H1 (cell line): ENCODE data around the gene RABEPK. TPM values are rescaled to one million over a fixed set of nuclear protein-coding genes. Genes with fewer than 3 reads are reported as not detected.

Experiments
- CTCF ChIA-PET: fragments of 300-600 bp; sonication (Branson Sonifier 250); formaldehyde crosslinking; loops from one replicate; lab custom pipeline; 2021; ENCODE audit not compliant: partially characterized antibody; lab: Charles Lee
- POLR2A ChIA-PET: fragments of 300-600 bp; sonication (Branson Sonifier 250); formaldehyde crosslinking; loops from one replicate; lab custom pipeline; 2021; ENCODE audit warnings: inconsistent platforms; ENCODE audit not compliant: partially characterized antibody; lab: Charles Lee
- DNase-seq, 2 experiments: peaks; one replicate each; pipeline versions ENCODE4 v3.0.0 to v3.0.0-alpha.2; 2010 to 2022; ENCODE audit warnings: low spot score in 2 of 2, low read depth in 1 of 2, mixed read lengths in 1 of 2
- FAIRE-seq: peaks from 2 replicates; lab custom pipeline; 2011; peaks lifted over from hg19 to GRCh38; lab: Jason Lieb, UNC
- H2AFZ ChIP-seq: 2 replicates; pipeline ENCODE4 v1.8.1; 2012; ENCODE audit warnings: low read length, inconsistent platforms
- H2AK5ac ChIP-seq: 2 replicates; pipeline ENCODE4 v1.6.1; 2013; ENCODE audit warnings: low read depth, low read length
- H2BK120ac ChIP-seq: replicated peaks from 2 replicates; pipeline ENCODE3; 2013; ENCODE audit warnings: low read depth, low read length, inconsistent platforms
- H2BK12ac ChIP-seq: 2 replicates; pipeline ENCODE4 v1.6.1; 2013; ENCODE audit warnings: low read depth, low read length
- H2BK15ac ChIP-seq: 2 replicates; pipeline ENCODE4 v1.6.1; 2013; ENCODE audit warnings: low read length
- H2BK20ac ChIP-seq: 2 replicates; pipeline ENCODE4 v1.6.1; 2013; ENCODE audit warnings: low read length
- H2BK5ac ChIP-seq: 2 replicates; pipeline ENCODE4 v1.6.1; 2013; ENCODE audit warnings: low read depth, low read length
- H3K14ac ChIP-seq: 2 replicates; pipeline ENCODE4 v1.6.1; 2013; ENCODE audit warnings: inconsistent platforms; ENCODE audit not compliant: insufficient read length
- H3K18ac ChIP-seq: 2 replicates; pipeline ENCODE4 v1.6.1; 2013; ENCODE audit warnings: low read length; ENCODE audit errors: extremely low read depth
- H3K23ac ChIP-seq: 2 replicates; pipeline ENCODE4 v1.6.1; 2013; ENCODE audit warnings: inconsistent platforms; ENCODE audit not compliant: insufficient read length
- H3K23me2 ChIP-seq: 2 replicates; pipeline ENCODE4 v1.6.1; 2013; ENCODE audit warnings: low read depth, low read length
- H3K27ac ChIP-seq: 2 replicates; pipeline ENCODE4 v1.6.1; 2011; ENCODE audit warnings: low read depth, low read length, inconsistent platforms
- H3K27me3 ChIP-seq, 4 experiments: replicated peaks in 1 of 4; 1 replicate in 1 of 4; 2 replicates in 3 of 4; pipeline versions ENCODE4 v1.6.1 to v1.8.1; 2011 to 2013; ENCODE audit warnings: low read length in 3 of 4, mild to moderate bottlenecking in 3 of 4, inconsistent platforms in 2 of 4, mixed read lengths in 2 of 4, moderate library complexity in 1 of 4; ENCODE audit not compliant: control insufficient read depth in 3 of 4, insufficient read depth in 3 of 4; ENCODE audit errors: extremely low read depth in 1 of 4
- H3K36me3 ChIP-seq, 4 experiments: 2 replicates each; pipeline versions ENCODE4 v1.6.1 to v1.8.1; 2011 to 2013; ENCODE audit warnings: mild to moderate bottlenecking in 4 of 4, low read length in 3 of 4, moderate library complexity in 2 of 4, control low read depth in 1 of 4, inconsistent platforms in 1 of 4; ENCODE audit not compliant: insufficient read depth in 4 of 4, control insufficient read depth in 2 of 4
- H3K4ac ChIP-seq: replicated peaks from 2 replicates; pipeline ENCODE3; 2013; ENCODE audit warnings: low read length, low read depth, mixed read lengths, inconsistent platforms; ENCODE audit not compliant: insufficient read length
- H3K4me1 ChIP-seq, 4 experiments: replicated peaks in 1 of 4; 1 replicate in 1 of 4; 2 replicates in 3 of 4; pipeline versions ENCODE4 v1.6.1 to v1.8.1; 2011 to 2013; ENCODE audit warnings: low read length in 3 of 4, inconsistent platforms in 2 of 4, mixed read lengths in 1 of 4; ENCODE audit not compliant: insufficient read depth in 4 of 4, control insufficient read depth in 3 of 4
- H3K4me2 ChIP-seq, 2 experiments: 2 replicates each; pipeline versions ENCODE4 v1.6.1 to v1.8.1; 2011 to 2013; ENCODE audit warnings: low read depth in 2 of 2, low read length in 2 of 2, control low read depth in 1 of 2, inconsistent platforms in 1 of 2, mild to moderate bottlenecking in 1 of 2; ENCODE audit not compliant: insufficient read depth in 1 of 2
- H3K4me3 ChIP-seq, 4 experiments: fragments of 200-600, 300-600 bp in 1 of 4; sonication (generic), shearing (Covaris generic), sonication (Bioruptor Twin) in 1 of 4; 2 replicates each; pipeline versions ENCODE4 v1.5.1 to v1.8.1; 2011 to 2016; ENCODE audit warnings: low read length in 4 of 4, low read depth in 3 of 4, control low read depth in 2 of 4, inconsistent platforms in 2 of 4, mild to moderate bottlenecking in 2 of 4, mixed read lengths in 1 of 4, moderate library complexity in 1 of 4; ENCODE audit not compliant: insufficient read depth in 2 of 4; ENCODE audit errors: extremely low read depth in 1 of 4
- H3K56ac ChIP-seq: replicated peaks from 2 replicates; pipeline ENCODE3; 2013; ENCODE audit warnings: low read depth, mild to moderate bottlenecking, mixed read lengths, low read length, inconsistent platforms; ENCODE audit not compliant: insufficient read length
- H3K79me1 ChIP-seq: 2 replicates; pipeline ENCODE4 v1.6.1; 2013; ENCODE audit warnings: low read depth, low read length, control low read depth
- H3K79me2 ChIP-seq, 2 experiments: 2 replicates each; pipeline versions ENCODE4 v1.6.1 to v1.8.1; 2012 to 2013; ENCODE audit warnings: low read length in 2 of 2, mild to moderate bottlenecking in 2 of 2, inconsistent platforms in 1 of 2; ENCODE audit not compliant: insufficient read depth in 2 of 2, control insufficient read depth in 1 of 2
- H3K9ac ChIP-seq, 4 experiments: replicated peaks in 1 of 4; 1 replicate in 1 of 4; 2 replicates in 3 of 4; pipeline versions ENCODE4 v1.6.1 to v1.8.1; 2011 to 2013; ENCODE audit warnings: low read depth in 3 of 4, low read length in 3 of 4, control low read depth in 2 of 4, mild to moderate bottlenecking in 2 of 4, moderate library complexity in 2 of 4, inconsistent platforms in 1 of 4; ENCODE audit errors: extremely low read depth in 1 of 4
- H3K9me3 ChIP-seq, 2 experiments: 2 replicates each; pipeline versions ENCODE4 v1.6.1 to v1.8.1; 2012 to 2013; ENCODE audit warnings: mild to moderate bottlenecking in 2 of 2, moderate library complexity in 2 of 2, control low read depth in 1 of 2, inconsistent platforms in 1 of 2, low read depth in 1 of 2, low read length in 1 of 2, mixed read lengths in 1 of 2; ENCODE audit not compliant: insufficient read depth in 2 of 2
- H4K20me1 ChIP-seq, 2 experiments: replicated peaks in 1 of 2; 2 replicates each; pipeline versions ENCODE3 to v1.8.1; 2011 to 2013; ENCODE audit warnings: inconsistent platforms in 2 of 2, low read length in 2 of 2, mild to moderate bottlenecking in 1 of 2; ENCODE audit not compliant: insufficient read depth in 2 of 2, control insufficient read depth in 1 of 2
- H4K5ac ChIP-seq: 2 replicates; pipeline ENCODE4 v1.6.1; 2013; ENCODE audit warnings: low read length, low read depth, mixed read lengths, inconsistent platforms; ENCODE audit not compliant: insufficient read length
- H4K8ac ChIP-seq: 2 replicates; pipeline ENCODE4 v1.8.0; 2013; ENCODE audit warnings: mild to moderate bottlenecking, moderate library complexity, low read length, inconsistent platforms; ENCODE audit not compliant: insufficient read depth; ENCODE audit errors: extremely low read depth
- H4K91ac ChIP-seq: replicated peaks from 2 replicates; pipeline ENCODE3; 2013; ENCODE audit warnings: low read length, mixed read lengths, inconsistent platforms; ENCODE audit not compliant: insufficient read length
- CBX5 ChIP-seq: fragments of 300-800, 300-1000 bp; sonication (generic); IDR thresholded peaks from 2 replicates; pipeline ENCODE4 v1.7.1; 2016; ENCODE audit warnings: antibody characterized with exemption, low read length, low read depth
- CBX8 ChIP-seq: fragments of 300-800, 300-1000 bp; sonication (generic); IDR thresholded peaks from 2 replicates; pipeline ENCODE4 v1.7.1; 2016; ENCODE audit warnings: low read depth, low read length, borderline replicate concordance
- CTCF ChIP-seq, 3 experiments: IDR thresholded peaks; 1 replicate in 2 of 3; 2 replicates in 1 of 3; pipeline versions ENCODE4 v1.5.1 to v1.6.1; 2011; ENCODE audit warnings: low read length in 3 of 3, mild to moderate bottlenecking in 3 of 3, inconsistent platforms in 2 of 3, low read depth in 1 of 3, moderate library complexity in 1 of 3; ENCODE audit not compliant: insufficient read depth in 1 of 3; ENCODE audit errors: control extremely low read depth in 1 of 3
- FOSL1 ChIP-seq: IDR thresholded peaks from 2 replicates; pipeline ENCODE4 v1.6.1; 2011; ENCODE audit warnings: mild to moderate bottlenecking, low read depth, low read length, moderate library complexity; ENCODE audit not compliant: insufficient read depth
- GABPA ChIP-seq: IDR thresholded peaks from 2 replicates; pipeline ENCODE4 v1.6.1; 2011; ENCODE audit warnings: mild to moderate bottlenecking, low read length, moderate library complexity, borderline replicate concordance; ENCODE audit not compliant: insufficient read depth
- HDAC2 ChIP-seq, 2 experiments: fragments of 300-600 bp in 1 of 2; sonication (generic) in 1 of 2; IDR thresholded peaks; 2 replicates each; pipeline ENCODE4 v1.6.1; 2011 to 2012; ENCODE audit warnings: low read depth in 2 of 2, low read length in 2 of 2, mild to moderate bottlenecking in 2 of 2, moderate library complexity in 2 of 2, borderline replicate concordance in 1 of 2, inconsistent platforms in 1 of 2
- POLR2A ChIP-seq, 2 experiments: IDR thresholded peaks; 1 replicate in 1 of 2; 2 replicates in 1 of 2; pipeline ENCODE4 v1.6.1; 2011; ENCODE audit warnings: low read depth in 2 of 2, low read length in 2 of 2, mild to moderate bottlenecking in 2 of 2; ENCODE audit errors: control extremely low read depth in 1 of 2
- RNF2 ChIP-seq: fragments of 200-900, 300-1000 bp; sonication (generic); IDR thresholded peaks from 2 replicates; pipeline ENCODE4 v1.7.1; 2016; ENCODE audit warnings: borderline replicate concordance, low read depth, mild to moderate bottlenecking, antibody characterized with exemption, low read length; ENCODE audit not compliant: poor library complexity, severe bottlenecking; ENCODE audit errors: missing control alignments
- SP4 ChIP-seq: IDR thresholded peaks from 2 replicates; pipeline ENCODE4 v1.6.1; 2012; ENCODE audit warnings: low read length, inconsistent platforms
- YY1 ChIP-seq: IDR thresholded peaks from 2 replicates; pipeline ENCODE4 v1.6.1; 2011; ENCODE audit warnings: low read depth, mild to moderate bottlenecking, low read length
- WGBS, 2 experiments: shearing (Covaris generic) in 1 of 2; methylation state at CpG; one replicate each; pipeline versions ENCODE4 v1.1.6 to v1.1.7; 2013 to 2015; ENCODE audit warnings: low lambda C conversion rate in 2 of 2, mixed read lengths in 2 of 2, inconsistent platforms in 1 of 2, low coverage in 1 of 2, missing lambda C conversion rate in 1 of 2; ENCODE audit not compliant: insufficient replicate concordance in 2 of 2, insufficient coverage in 1 of 2, insufficient read length in 1 of 2; ENCODE audit errors: extremely low coverage in 1 of 2, missing lambda C conversion rate in 1 of 2; 5-methylcytosine and 5-hydroxymethylcytosine counted together
- polyA plus RNA-seq, 7 experiments: library from polyadenylated mRNA; depleted of rRNA in 3 of 7; stranded (reverse) in 5 of 7; unstranded in 2 of 7; fragments of >200 nt in 5 of 7; fragments of 200-250 nt in 2 of 7; gene quantifications; 1 replicate in 5 of 7; 2 replicates in 1 of 7; 4 replicates in 1 of 7; pipeline versions ENCODE4 v1.2.1 to v1.2.3, GENCODE V29; 2011 to 2013; ENCODE audit warnings: missing spikeins in 2 of 7, mixed read lengths in 2 of 7
- total RNA-seq: library from RNA; stranded (reverse); fragmentation: NEBNext Ultra II Directional; extraction: Animal tissue kit (Norgen Biotek cat#: 25700); gene quantifications from 2 replicates; pipeline ENCODE4 v1.2.1, GENCODE V29; 2021

Gene RABEPK
- total and polyA plus RNA-seq, 2 of the 8 experiments (the other 6 are each of a cell fraction or from before 2014, with no cell fraction given) = 26.3 to 34.3 TPM

DNA sequence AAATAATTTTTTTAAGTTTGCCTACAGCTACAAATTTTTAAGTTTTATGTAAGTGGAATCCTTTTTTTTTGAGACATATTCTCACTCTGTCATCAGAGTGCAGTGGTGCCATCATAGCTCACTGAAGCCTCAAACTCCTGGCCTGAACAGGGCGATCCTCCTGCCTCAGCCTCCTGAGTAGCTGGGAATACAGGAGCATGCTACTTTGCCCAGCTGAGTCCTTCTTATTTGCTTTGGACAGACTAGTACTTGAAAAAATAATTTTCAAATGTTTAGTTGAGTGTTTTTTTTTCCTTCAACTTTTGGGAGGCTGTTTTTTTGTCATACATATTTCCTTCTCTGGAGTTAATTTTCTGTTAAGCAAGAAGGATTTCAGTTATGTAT lies 68.7 kb downstream of the RABEPK start:
- no peak overlapping the region for H4K5ac ChIP-seq
- CTCF ChIA-PET = no interaction called here
- H3K27me3 ChIP-seq = no peaks in the 10 kb centered on the region
- no peak overlapping the region for H3K4me2 ChIP-seq
- H2BK12ac ChIP-seq = no peak overlapping the region
- no peak overlapping the region for H3K14ac ChIP-seq
- H3K4me1 ChIP-seq = peaks cover 0 to 7% (median 2%) of the 10 kb centered on the region in 4 experiments; a peak in 3 of 7 replicates
- no peak overlapping the region for H4K91ac ChIP-seq
- peaks cover 0 to 3% (median 0%) of the 10 kb centered on the region in 4 experiments; a peak in 1 of 8 replicates for H3K36me3 ChIP-seq
- no peak overlapping the region for H3K18ac ChIP-seq
- H3K9me3 ChIP-seq = no peaks in the 10 kb centered on the region
- POLR2A ChIA-PET = interaction anchor here (0.6 to 1.1 kb wide), 3 partner anchors 21 to 423 kb away, joined by 3 to 5 read pairs (median 3); partner anchors contain the start of gene HSPA5
- no peak for DNase-seq
- no peak overlapping the region for H3K56ac ChIP-seq
- H2BK120ac ChIP-seq = no peak overlapping the region
- no peak overlapping the region for H3K4me3 ChIP-seq
- no peak overlapping the region for H3K27ac ChIP-seq
- no peak overlapping the region for H2AFZ ChIP-seq
- TF ChIP-seq GABPA (no peak), SP4 (no peak), HDAC2 (IDR thresholded peaks at IDR 0.05; ENCODE audit: borderline replicate concordance in 1 of 2, low read depth in 2 of 2, low read length in 2 of 2) (no peak), CBX5 (no peak), YY1 (no peak), CBX8 (no peak), FOSL1 (no peak), RNF2 (no peak), POLR2A (IDR thresholded peaks at IDR 0.05; ENCODE audit: control extremely low read depth in 1 of 2, low read depth in 2 of 2, low read length in 2 of 2) (no peak), CTCF (IDR thresholded peaks at IDR 0.05; ENCODE audit: control extremely low read depth in 1 of 3, insufficient read depth in 1 of 3, low read depth in 1 of 3, low read length in 3 of 3) (no peak)
- TF ChIP-seq, all 59 proteins: peak for 0
- FAIRE-seq = no peak
- no peak overlapping the region for H2BK15ac ChIP-seq
- no peak overlapping the region for H2BK5ac ChIP-seq
- no peak overlapping the region for H2BK20ac ChIP-seq
- 96% methylated on average over 1 of the region's 1 CpG; no CpG with 5 or more reads in 1 of the 2 experiments for WGBS, 2 experiments
- no peak overlapping the region for H3K23ac ChIP-seq
- peaks cover 0 to 62% of the 10 kb centered on the region in 2 experiments; a peak in 2 of 4 replicates for H3K79me2 ChIP-seq
- no peak overlapping the region for H3K9ac ChIP-seq
- no peak overlapping the region for H3K4ac ChIP-seq
- no peaks in the 10 kb centered on the region for H4K20me1 ChIP-seq
- no peaks in the 10 kb centered on the region for H3K23me2 ChIP-seq
- H3K79me1 ChIP-seq = no peaks in the 10 kb centered on the region; the same call in 1 of the 2 replicates
- no peak overlapping the region for H4K8ac ChIP-seq
- no peak overlapping the region for H2AK5ac ChIP-seq
